Astrocyte (in vitro differentiated cells and primary cell): ENCODE data around the gene TLR1.

ENCODE experiments used
- CTCF ChIP-seq: IDR thresholded peaks from 2 replicates; pipeline ENCODE4 v1.5.1; 2011; ENCODE audit warnings: low read depth, mild to moderate bottlenecking, inconsistent platforms, low read length, moderate library complexity; ENCODE audit not compliant: insufficient read depth
- EZH2 ChIP-seq: IDR thresholded peaks from 2 replicates; pipeline ENCODE4 v1.6.1; 2012; ENCODE audit warnings: mild to moderate bottlenecking, low read length, inconsistent platforms; ENCODE audit not compliant: insufficient read depth

DNA sequence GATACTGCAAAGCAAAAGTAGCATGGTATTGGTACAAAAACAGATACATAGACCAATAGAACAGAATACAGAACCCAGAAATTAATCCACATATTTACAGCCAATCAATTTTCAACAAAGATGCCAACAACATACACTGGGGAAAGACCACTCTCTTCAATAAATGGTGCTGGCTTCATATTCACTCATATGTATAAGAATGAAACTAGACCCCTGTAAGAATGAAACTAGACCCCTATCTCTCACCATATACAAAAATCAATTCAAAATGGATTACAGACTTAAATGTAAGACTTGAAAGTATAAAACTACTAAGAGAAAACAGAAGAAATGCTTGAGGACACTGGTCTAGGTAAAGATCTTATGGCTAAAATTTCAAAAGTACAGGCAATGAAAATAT, 32.7 kb upstream of the TLR1 start:
- TF ChIP-seq CTCF (no peak), EZH2 (no peak)
